Astrocyte of the spinal cord (primary cell): ENCODE results near the gene SLC17A4.
"Not testable (repeated sequence)": the region's sequence is repeated elsewhere in the genome, so short reads cannot be mapped to it uniquely, and the experiment has no call there.

Experiments used
- DNase-seq: peaks from one replicate; pipeline ENCODE4 v3.0.0; 2011; ENCODE audit warnings: low read depth, low spot score
- H3K4me3 ChIP-seq: 2 replicates; pipeline ENCODE4 v1.5.1; 2011; ENCODE audit warnings: low read depth, mild to moderate bottlenecking, low read length, moderate library complexity
- in situ Hi-C: cut with HindIII; loops from 2 replicates; pipeline ENCODE4 v1.10.0; 2017; ENCODE audit warnings: low sequenced_read_pairs
- TF ChIP-seq, protein P1 (sequence below): IDR thresholded peaks from 2 replicates; pipeline ENCODE4 v1.5.1; 2012; ENCODE audit warnings: low read depth, mild to moderate bottlenecking, low read length, inconsistent platforms

Gene SLC17A4

DNA sequence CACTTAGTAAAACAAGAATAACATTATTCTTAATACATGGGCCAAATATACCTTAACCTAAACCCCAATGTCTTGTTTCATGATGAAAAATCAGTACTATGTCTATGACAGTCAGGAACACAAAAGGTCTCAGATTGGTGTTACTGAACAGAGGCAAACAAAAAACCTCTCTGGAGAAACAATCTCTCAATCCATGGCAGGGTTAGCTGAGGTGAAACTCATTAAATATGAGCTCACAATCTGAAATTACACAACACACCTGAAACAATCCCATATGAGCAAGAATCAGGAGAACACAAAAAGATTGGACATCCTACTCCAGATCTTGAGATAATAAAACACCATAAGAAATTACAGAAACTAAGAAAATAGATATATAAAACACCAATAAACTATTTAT is 6.5 kb upstream of the SLC17A4 start:
- no peak overlapping the region for H3K4me3 ChIP-seq
- TF ChIP-seq, protein P1, sequence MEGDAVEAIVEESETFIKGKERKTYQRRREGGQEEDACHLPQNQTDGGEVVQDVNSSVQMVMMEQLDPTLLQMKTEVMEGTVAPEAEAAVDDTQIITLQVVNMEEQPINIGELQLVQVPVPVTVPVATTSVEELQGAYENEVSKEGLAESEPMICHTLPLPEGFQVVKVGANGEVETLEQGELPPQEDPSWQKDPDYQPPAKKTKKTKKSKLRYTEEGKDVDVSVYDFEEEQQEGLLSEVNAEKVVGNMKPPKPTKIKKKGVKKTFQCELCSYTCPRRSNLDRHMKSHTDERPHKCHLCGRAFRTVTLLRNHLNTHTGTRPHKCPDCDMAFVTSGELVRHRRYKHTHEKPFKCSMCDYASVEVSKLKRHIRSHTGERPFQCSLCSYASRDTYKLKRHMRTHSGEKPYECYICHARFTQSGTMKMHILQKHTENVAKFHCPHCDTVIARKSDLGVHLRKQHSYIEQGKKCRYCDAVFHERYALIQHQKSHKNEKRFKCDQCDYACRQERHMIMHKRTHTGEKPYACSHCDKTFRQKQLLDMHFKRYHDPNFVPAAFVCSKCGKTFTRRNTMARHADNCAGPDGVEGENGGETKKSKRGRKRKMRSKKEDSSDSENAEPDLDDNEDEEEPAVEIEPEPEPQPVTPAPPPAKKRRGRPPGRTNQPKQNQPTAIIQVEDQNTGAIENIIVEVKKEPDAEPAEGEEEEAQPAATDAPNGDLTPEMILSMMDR: no peak
- DNase-seq: no peak
- in situ Hi-C loops: no loop called here

DNA sequence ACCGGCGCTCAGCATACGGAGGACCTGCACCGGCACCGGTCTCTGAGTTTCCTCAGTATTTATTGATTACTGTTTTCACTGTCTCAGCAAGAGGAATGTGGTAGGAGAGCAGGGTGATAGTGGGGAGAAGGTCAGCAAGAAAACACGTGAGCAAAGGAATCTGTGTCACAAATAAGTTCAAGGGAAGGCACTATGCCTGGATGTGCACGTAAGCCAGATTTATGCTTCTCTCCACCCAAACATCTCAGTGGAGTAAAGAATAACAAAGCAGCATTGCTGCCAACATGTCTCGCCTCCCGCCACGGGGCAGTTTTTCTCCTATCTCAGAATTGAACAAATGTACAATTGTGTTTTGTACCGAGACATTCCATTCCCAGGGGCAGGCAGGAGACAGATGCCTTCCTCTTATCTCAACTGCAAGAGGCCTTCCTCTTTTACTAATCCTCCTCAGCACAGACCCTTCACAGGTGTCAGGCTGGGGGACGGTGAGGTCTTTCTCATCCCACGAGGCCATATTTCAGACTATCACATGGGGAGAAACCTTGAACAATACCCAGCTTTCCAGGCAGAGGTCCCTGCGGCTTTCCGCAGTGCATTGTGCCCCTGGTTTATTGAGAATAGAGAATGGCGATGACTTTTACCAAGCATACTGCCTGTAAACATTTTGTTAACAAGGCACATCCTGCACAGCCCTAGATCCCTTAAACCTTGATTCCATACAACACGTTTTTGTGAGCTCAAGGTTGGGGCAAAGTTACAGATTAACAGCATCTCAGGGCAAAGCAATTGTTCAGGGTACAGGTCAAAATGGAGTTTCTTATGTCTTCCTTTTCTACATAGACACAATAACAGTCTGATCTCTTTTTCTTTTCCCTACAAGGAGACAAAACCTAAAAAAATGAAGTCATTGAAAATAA is 5.7 kb upstream of the SLC17A4 start:
- H3K4me3 ChIP-seq, DNase-seq, in situ Hi-C loops: not testable (repeated sequence)

DNA sequence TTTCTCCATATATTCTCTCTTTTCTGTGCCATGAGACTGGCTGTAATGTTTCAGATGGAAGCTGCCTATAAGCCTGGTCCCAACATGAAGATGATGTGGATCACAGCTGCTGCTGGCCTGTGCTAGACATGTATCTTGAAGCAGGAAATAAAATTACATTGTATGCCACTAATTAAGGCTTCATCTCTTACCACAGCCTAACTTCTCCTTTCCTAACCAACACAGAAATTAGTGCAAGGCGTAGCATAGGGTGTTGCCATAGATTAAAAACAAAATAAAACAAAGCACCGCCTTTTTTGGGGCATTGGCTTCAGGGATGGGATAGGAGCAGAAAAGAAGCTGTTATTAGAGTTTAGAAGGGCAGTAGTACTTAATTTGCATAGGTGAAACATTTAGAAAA is 4.7 kb upstream of the SLC17A4 start:
- TF ChIP-seq, protein P1: no peak
- DNase-seq: no peak
- in situ Hi-C loops: no loop called here
- no peak overlapping the region for H3K4me3 ChIP-seq

DNA sequence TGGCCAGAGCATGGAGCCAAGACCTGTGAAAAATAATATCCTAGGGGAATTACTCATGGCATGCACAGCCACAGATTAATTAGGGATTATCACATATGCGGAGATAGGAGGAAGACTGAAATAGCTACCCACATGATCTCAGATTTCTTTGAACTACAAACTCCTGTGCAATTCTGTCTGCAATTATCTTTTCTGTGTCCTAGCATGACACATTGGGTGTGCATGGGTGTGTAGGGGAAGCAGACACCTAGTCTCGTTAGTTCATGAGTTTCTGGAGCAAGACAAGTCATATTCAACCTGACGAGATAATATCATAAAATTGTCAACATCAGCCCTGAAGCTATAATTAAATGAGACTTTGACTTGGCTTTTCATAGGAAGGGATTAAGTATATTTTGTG is 3.6 kb upstream of the SLC17A4 start:
- DNase-seq: no peak
- no peak overlapping the region for H3K4me3 ChIP-seq
- TF ChIP-seq, protein P1: no peak
- in situ Hi-C loops: no loop called here

DNA sequence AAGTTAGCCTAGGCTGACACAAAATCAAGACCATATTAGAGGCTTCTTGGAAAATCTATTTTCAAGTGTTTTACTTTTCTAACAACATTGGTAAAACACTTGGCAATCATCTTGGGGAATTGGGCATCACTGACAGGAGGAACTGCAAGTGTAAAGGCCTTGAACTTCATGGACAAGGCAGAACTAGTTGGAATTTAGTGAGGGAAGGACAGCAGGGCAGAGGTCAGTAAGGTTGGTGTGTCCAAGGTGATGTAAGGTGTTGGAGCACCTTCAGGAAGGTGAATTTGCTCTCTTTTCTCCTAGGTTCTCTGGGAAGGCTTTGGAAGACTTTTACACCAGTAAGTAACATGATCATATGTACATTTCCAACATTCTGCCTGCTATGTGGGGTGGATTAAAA is 1.5 kb upstream of the SLC17A4 start:
- in situ Hi-C loops: no loop called here
- no peak overlapping the region for H3K4me3 ChIP-seq
- TF ChIP-seq, protein P1: no peak
- no peak for DNase-seq

DNA sequence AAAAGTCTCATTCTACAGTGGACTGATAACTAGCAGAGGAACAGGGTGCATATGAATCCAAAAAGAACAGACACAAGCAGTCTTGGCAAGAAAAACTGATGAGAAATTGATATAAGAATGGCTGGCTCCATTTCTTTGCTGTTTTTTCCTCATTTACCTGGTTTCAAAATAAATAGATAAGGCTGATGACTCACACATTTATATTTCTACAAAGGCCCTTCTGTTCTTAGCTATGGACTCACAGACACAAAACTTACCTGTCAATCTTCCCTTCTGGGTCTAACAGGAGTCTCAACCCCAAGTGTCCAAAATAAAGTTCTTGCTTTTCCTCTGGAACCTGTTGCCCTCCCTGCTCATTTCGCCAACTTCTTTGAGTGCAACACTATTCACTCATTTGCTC is 941 bp downstream of the SLC17A4 start:
- in situ Hi-C loops: no loop called here
- no peak overlapping the region for H3K4me3 ChIP-seq
- DNase-seq: no peak
- TF ChIP-seq, protein P1: no peak
